Measurements from ENCODE around the gene SRF.

The SRF gene

DNA sequence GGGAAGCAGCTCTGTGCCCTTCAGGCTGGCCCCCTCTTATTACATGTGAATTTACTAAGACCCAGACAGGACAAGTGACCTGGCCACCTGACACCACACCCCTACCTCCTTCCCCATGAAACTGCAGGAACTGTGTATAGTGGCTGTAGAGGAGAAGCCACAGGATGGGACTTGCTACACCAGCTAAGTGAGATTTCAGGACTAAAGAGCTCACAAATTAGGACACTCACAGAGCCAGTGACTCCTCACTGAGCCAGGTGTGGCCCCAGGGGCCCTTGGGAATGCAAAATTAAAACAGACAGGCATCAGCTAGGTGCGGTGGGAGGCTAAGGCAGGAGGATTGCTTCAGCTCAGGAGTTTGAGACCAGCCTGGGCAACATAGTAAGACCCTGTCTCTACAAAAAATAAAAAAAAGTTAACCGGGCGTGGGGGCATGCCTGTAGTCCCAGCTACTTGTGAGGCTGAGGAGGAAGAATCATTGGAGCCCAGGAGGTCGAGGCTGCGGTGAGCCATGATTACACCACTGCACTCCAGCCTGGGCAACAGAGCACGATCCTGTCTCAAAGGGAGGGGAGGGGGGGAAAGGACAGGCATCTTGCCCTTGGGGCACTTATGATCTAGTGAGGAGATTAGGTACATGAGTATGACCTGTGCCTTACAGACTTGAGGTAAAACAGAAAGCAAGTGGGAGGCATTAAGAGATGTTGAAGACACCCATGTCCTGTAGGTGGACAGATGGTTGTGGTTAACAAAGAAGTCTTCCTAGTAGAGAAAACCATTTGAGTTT is 23.2 kb upstream of the SRF start:
- no peak for DNase-seq

DNA sequence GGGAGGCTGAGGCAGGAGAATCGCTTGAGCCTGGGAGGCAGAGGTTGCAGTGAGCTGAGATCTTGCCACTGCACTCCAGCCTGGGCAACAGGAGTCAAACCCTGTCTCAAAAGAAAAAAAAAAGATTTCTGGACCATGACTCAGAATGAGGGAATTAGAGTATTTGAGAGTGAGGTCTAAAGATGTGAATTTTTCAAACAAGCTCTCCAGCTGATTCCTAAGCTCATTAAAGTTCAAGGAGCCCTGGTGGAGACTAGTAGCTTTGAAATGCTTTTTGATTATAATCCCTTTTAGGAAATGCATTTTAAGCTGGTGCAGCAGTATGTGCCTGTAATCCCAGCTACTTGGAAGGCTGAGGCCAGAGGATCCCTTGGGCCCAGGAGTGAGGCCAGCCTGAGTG is 21.8 kb upstream of the SRF start:
- DNase-seq: no peak

DNA sequence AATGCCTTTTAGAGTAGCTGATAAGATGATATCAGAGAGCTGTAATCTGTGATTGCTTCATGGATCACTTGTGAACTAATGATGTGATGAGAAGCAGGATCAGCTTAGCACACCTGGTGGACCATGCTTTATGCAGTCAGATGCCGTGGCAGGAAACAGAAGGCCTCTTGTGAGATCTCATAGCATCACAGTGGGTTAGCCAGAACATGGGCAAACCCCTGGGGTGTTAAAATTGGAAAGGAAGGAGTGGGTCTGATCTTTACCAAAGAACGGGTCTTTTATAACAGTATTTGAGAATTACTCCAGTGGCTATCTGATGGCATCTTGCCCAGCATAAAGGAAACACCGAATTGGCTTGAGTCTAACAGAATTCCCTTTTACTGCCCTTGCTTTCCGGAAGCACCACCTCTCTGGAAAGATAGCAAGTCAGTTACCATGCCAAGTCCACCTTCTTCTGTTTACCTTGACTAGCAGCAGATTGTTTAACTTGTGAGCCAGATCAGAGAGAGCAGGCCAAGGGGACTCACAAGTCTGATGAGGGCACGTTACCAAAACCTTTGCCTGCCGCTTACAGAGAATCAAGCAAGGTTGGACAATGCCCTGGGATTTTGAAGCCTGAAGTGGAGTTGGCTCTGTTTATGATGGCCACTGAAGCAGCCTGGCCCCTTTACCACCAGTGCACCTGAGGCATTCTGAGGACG is 20.9 kb upstream of the SRF start:
- no peak for DNase-seq

DNA sequence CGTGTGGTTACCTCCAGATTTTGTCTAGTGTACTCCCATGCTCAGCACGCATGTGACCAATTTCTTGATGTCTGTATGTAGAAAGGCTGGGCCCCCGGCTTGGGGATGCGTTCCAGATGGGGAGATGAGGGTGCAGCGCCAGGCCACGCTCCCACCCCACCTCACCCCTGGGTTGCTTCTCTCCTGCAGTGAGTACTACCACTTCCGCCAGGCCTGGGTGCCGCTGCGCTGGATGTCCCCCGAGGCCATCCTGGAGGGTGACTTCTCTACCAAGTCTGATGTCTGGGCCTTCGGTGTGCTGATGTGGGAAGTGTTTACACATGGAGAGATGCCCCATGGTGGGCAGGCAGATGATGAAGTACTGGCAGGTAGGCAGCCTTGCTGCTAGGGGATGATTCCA is 11.5 kb upstream of the SRF start:
- DNase-seq: no peak

DNA sequence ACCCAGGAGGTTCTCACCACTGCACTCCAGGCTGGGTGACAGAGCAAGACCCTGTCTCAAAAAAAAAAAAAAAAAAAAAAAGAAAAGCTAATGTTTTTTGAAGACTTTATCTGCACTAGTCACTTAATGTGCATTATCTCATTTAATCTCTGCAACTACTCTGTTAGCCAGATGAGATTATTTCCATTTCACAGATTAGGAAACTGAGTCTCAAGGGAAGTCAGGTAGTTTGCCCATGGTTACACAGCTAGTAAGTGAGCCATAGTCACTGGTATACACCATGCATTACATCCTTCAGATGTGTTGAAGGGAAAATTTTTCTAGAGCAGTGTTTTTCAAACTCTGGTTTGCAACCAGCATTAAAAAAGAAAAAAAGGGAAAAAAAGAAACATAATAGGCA is 7.2 kb upstream of the SRF start:
- DNase-seq: no peak

DNA sequence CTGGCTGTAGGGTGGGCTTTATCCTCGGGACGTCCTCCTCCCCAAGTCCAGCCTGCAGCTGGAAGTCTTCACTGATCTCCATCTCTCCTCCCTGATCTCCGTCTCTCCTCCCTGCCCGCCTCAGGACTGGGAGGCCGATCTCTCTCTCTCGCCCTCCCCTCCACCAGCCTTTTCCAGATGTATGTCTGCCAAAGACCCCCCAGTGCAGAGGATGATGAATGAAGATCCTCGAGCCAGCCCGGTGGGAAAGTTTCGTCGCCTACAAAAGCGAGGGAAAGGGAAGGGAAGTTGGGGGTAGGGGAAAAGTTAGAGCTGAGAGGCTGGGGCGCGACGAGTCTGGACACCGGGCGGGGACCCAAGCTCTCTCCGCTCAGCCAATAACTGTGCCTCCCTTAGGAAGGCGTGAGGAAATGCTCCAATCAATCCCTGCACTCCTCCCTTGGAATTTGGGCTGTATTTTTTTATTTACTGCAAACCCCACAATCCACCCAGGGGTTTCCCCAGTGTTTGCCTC is 595 bp upstream of the SRF start:
- DNase-seq: peak; percentile 51

DNA sequence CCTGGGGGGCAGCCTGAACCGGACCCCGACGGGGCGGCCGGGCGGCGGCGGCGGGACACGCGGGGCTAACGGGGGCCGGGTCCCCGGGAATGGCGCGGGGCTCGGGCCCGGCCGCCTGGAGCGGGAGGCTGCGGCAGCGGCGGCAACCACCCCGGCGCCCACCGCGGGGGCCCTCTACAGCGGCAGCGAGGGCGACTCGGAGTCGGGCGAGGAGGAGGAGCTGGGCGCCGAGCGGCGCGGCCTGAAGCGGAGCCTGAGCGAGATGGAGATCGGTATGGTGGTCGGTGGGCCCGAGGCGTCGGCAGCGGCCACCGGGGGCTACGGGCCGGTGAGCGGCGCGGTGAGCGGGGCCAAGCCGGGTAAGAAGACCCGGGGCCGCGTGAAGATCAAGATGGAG is 636 bp downstream of the SRF start:
- DNase-seq: no peak

DNA sequence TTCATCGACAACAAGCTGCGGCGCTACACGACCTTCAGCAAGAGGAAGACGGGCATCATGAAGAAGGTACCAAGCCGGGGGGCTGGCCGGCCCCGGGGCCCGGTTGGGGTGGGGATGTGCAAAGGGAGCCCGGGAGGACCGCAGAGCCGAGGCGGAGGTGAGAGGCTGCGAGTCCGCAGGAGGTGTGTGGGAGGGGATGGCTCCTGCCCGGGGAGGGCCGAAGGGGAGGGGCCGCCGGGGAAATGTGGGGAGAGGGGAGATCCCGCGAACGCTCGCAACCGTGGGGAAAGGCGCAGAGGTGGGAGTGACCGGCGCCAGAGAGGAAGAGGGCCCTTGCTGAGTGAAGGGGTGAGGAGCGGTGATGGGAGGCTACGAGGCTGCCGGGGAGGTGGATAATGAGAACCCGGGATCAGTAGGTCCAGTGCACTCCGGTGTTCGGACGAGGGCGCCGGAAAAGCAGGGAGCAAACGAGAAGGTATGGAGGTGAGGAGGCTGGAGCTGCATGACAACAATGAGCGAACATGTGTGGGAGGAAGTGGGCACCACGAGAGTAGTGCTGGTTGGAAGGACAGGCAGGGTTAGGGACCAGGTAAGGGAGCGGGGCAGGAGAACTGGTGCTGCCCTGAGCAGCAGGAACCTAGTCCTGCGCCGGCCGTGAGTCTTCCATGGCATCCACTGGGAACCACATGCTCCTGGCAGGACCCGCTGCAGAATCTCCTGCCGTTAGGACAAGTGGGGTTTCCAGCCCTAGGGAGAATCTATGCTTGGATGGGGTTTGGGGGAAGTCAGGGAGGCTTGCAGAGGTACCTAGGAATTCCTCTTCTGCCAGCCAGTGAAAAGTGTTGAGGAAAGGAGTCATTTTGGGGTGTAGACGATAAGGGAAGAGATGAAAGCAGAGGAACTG is 1.3 kb downstream of the SRF start:
- peak; percentile 30 for DNase-seq

DNA sequence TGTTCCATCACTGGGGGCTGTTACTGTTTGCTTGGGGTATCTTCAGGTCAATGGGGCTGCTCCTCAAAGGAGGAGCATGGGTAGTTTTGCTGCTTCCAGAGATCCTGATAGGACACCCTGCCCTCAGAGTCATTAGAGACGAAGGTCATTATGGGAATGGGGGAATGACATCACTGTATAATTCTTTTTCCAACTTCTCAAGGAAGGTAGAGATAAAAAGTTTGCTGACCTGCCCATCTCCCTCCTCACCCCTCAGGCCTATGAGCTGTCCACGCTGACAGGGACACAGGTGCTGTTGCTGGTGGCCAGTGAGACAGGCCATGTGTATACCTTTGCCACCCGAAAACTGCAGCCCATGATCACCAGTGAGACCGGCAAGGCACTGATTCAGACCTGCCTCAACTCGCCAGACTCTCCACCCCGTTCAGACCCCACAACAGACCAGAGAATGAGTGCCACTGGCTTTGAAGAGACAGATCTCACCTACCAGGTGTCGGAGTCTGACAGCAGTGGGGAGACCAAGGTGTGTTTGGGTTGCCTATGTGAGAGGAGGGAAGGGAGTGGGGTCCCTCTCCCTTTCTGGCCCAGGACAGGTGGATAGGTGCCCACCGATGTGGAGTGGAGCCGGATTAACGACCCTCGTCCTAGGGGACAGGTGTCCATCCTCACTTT is 2.7 kb downstream of the SRF start:
- no peak for DNase-seq

DNA sequence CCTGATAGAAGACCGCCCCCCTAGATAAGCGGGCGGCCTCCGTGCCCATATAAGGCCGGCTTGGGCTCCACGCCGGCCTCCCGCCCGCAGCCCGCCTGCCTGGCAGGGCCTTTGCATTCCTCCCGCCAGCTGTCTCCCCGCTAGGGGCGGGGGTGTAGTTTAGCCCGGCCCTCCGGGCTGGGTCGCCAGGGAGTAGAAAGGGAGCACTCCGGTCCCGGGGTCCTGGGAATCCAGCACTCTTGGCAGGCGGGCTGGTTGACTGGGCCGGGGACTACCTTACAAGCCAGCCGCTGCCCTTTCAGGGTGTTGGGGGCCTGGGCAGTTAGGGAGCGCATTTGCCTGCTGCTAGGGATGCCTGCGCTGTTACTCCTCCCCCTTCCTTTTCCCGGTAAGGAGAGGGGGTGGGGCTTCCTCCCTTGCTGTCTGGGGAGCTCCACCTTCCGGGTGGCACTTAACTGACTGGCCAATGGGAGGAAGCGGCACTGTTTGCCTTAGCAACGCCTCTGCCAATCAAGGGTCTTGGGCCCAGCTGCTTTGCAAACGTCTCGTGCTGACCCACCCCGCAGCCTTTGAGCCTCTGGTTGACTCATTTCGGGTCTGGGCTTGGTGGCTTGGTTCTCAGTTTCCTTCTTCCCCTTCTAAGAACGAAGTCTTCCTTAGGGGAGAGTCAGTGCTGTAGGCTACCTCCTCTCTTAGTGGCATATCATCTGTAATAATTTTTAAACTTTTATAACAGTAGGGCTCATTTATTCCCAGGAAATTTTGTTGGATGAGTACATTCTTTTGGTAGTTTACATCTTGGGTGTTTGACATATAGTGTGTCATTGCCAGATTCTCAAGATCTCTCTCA is 3.4 kb downstream of the SRF start:
- peak; percentile 96 for DNase-seq

DNA sequence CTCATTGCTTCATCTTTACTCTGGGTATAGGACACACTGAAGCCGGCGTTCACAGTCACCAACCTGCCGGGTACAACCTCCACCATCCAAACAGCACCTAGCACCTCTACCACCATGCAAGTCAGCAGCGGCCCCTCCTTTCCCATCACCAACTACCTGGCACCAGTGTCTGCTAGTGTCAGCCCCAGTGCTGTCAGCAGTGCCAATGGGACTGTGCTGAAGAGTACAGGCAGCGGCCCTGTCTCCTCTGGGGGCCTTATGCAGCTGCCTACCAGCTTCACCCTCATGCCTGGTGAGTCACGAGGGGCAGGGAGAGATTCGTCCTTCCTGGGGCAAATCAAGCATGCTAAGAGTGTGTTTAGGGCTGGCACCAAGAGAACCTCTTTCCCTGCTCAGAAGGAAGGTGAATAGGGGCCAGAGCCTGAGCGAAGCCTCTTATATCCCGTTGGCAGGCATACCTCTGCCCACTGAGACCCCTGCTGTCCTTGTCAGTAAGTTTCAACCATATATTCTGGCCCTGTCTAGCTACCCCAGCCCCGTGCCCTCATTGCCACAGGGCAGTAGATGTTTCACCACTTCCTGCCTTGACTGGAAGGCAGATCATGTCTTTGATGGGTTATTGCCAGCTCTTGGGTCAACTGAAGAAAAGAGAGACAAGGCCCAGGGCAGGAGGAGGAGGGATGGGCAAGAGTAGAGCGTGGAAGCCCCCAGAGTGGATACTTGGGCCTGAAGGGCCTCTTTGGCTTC is 4.8 kb downstream of the SRF start:
- DNase-seq: no peak

DNA sequence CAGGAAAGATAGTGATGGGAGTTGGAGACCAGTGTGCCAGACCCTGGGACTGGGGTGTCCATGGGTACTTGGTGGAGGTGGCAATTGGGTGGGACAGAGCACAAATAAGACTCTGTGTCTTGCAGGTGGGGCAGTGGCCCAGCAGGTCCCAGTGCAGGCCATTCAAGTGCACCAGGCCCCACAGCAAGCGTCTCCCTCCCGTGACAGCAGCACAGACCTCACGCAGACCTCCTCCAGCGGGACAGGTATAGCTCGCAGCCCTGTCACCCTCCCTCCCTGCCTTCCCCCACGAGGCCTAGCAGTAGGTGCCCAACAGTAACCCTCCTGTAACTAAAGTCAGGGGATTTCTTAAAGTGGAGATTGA is 5.3 kb downstream of the SRF start:
- DNase-seq: no peak

DNA sequence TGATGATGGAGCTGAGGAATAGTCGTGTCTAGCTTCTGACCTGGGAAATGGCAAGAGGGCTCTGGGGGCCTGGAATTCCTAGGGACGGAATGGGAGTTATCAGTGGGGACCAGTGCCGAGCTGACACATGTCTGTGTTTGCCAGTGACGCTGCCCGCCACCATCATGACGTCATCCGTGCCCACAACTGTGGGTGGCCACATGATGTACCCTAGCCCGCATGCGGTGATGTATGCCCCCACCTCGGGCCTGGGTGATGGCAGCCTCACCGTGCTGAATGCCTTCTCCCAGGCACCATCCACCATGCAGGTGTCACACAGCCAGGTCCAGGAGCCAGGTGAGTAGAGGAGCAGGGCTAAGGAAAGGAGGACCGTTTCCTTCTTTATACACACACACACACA is 7.1 kb downstream of the SRF start:
- no peak for DNase-seq

DNA sequence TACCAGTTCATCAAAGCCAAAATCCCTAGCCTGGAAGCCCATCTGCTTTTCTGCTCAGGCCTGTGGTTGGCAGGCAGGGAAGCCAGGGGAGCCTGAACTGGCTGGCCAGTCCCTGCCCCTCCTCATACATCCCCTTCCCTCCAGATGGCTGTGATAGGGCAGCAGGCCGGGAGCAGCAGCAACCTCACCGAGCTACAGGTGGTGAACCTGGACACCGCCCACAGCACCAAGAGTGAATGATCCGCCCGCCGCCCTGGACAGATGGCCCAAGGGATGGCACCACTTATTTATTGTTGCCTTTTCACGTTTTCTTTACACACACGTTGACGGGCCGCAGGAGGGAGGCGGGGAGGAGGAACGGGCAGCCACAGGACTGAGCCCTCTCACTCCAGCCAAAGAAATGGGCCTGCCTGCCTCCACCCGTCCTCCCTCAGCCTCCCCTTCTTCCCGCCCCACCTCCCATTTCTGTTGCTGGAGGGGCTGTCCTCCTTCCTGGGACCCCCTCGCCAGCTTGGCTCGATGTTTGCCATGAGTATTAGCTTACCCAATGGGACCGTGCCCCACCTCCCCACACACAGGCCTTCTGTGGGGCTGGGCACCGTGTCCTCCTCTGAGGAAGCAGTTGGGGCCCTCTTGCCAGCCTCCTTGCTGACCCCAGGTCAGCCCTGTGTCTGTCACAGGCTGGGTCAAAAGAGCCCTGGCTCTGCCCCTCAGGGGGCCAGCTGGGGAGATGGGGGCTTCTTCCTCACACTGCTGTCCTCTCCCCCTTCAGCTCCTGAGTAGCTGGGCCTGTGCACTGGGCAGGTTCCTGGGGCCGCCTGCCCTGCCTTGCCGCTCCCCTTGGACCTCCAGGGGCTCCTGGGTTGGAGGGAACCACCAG is 8.1 kb downstream of the SRF start:
- DNase-seq: no peak

DNA sequence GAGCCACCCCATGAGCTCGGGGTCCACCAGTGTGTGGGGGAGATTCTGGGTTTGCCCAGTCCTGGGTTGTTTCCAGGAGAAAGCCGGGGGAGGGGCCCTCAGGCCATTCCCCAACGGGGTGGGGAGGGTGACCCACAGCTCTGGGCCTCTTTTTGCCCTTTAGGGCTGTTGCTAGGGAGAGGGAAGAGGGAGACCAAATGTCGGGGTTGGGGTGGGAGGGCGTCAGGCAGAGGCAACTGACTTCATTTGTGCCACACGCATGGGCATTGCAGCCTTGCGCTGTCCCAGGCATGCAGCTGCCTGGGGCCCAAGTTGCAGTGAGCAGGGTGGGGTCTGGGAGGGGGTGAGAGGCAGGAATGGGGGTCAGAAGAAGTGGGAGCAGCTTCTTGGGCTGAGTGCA is 9.0 kb downstream of the SRF start:
- no peak for DNase-seq

DNA sequence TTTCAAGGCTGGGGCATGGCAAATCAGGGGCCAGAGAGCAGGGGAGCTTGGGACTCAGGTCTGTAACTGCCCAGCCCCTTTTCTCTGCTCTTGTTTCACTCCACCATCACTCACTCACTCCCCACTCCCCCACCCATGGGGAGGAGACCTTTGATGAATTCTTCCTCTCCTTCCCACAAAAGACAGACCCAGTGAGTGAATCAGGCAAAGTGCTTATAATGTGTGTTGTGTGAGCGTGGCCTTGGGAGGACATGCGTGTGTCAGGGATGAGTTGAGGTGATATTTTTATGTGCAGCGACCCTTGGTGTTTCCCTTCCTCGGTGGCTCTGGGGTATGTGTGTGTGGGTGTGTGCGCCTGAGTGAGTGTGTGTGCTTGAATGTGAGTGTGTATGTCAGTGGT is 9.9 kb downstream of the SRF start:
- DNase-seq: no peak

DNA sequence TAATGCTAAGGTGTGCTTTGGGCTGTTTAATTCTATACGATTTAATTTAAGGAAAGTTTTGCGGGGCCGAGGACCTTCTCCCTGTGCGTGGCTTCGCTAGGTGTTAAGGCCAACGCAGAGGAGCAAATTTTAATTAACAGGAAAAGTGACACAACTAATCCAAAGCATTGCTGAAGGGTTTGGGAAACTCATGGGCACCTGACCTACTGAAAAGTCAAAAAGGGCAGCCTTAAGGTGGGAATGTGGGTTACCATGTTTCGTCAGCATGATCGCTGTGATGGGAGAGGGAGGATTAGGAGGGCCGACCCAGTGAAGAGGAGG is 10.5 kb downstream of the SRF start:
- DNase-seq: no peak

DNA sequence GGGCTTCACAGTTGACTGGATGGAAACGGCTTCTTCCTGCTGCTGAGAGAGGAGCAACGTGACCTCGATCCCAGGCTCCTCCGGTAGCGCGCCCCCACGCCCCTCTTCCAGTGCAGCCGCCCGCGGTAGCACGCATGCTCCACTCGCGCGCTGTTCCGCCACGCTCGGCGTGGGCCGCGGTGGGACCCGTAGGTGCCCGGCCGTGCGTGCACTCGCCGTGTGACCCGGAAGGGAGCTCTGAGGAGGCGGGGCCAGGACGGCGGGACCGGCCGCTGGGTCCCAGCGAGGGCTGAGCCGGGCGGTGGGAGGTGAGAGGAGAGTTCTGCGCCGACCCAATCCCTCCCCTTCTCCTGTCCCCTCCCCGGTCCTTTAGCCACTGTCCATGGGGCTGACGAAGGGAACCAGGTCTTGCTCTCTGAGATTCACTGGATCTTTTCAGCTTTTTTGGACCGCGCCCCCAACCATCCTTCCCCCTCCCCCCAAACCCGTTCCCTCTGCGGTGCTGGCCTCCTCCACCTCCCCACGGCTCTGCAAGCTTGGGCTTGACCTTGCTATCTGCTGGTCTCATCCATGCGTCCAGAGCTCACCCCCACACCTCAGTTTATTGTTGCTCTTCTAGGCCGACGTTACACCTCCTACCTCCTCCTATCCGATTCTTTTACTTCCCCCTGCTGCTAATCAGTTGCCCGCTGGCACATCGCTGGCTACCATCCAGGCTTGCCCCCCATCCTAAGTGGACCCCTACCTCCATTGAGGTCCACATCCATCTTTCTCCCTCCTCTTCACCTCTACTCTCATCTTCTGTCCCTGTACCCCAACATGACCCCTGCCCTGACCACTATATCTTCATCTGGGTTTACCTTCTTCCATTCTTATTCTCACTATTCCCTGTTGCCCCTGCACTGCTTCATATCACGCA is 11.1 kb downstream of the SRF start, which contains the start of gene CUL9:
TSS of gene CUL9 (plus strand) at position 255 of the 919 bp plus-strand sequence. CDS start 2,115 bp downstream, outside the sequence.
- peak; percentile 81 for DNase-seq

DNA sequence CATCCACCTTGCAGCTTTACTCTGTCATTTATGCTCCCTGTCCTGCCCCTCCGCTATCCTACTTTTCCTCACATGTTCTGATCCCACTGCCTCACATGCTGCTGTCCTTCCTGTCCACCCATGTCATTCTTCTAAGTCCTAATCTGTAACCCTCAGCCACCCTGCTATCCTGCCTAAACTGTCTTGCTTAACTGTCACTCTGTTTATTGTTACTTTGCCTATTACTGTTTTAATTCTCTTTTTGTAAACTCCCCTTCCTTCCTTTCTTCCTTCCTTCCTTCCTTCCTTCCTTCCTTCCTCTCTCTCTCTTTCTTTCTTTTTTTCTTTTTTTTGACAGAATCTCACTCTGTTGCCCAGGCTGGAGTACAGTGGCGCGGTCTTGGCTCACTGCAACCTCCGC is 12.4 kb downstream of the SRF start:
- no peak for DNase-seq

Data from GDM1 (cell line).